Stomach (tissue), 9 donors: ENCODE results near the gene ZBTB37. TPM values are rescaled to one million over a fixed set of nuclear protein-coding genes. Genes with fewer than 3 reads are reported as not detected.

Source experiments
- DNase-seq, 2 donors: peaks; one replicate each; pipeline versions ENCODE4 v3.0.0 to v3.0.0-alpha.2; 2013 to 2019
- H3K27ac ChIP-seq, 5 donors: fragments of 200-600 bp in 4 of 5; sonication (generic) in 4 of 5; one replicate each; pipeline ENCODE4 v1.5.1; 2013 to 2019; ENCODE audit warnings: mild to moderate bottlenecking in 1 of 5, moderate library complexity in 1 of 5
- H3K27me3 ChIP-seq, 3 donors: fragments of 200-600 bp; sonication (generic); one replicate each; pipeline ENCODE4 v1.5.1; 2017 to 2019; ENCODE audit warnings: mixed run types in 1 of 3
- H3K36me3 ChIP-seq, 4 donors: fragments of 200-600 bp; sonication (generic); 1 replicate in 3 of 4; 2 replicates in 1 of 4; pipeline ENCODE4 v1.5.1; 2016 to 2019
- H3K4me1 ChIP-seq, 4 donors: fragments of 200-600 bp; sonication (generic); one replicate each; pipeline ENCODE4 v1.5.1; 2016 to 2019
- H3K4me3 ChIP-seq, 4 donors: fragments of 200-600 bp; sonication (generic) in 3 of 4; one replicate each; pipeline ENCODE4 v1.5.1; 2016 to 2019; ENCODE audit warnings: mild to moderate bottlenecking in 1 of 4
- H3K9me3 ChIP-seq, 4 donors: fragments of 200-600 bp; sonication (generic); one replicate each; pipeline ENCODE4 v1.5.1; 2016 to 2019
- EP300 ChIP-seq: sonication (generic); formaldehyde crosslinking; IDR thresholded peaks from one replicate; pipeline ENCODE4 v1.6.1; 2017; ENCODE audit warnings: antibody characterized with exemption
- POLR2A ChIP-seq, 4 donors: fragments of 450-650 bp; IDR thresholded peaks; one replicate each; pipeline ENCODE4 v1.6.1; 2016; ENCODE audit warnings: antibody characterized with exemption in 4 of 4, control low read depth in 2 of 4, mild to moderate bottlenecking in 1 of 4, moderate library complexity in 1 of 4
- POLR2AphosphoS5 ChIP-seq, 3 donors: sonication (generic); formaldehyde crosslinking; IDR thresholded peaks; one replicate each; pipeline ENCODE4 v1.6.1; 2016; ENCODE audit warnings: antibody characterized with exemption in 3 of 3
- WGBS, 5 donors: extraction: QIAGEN DNeasy Blood & Tissue Kit in 3 of 5; methylation state at CpG; one replicate each; pipeline versions ENCODE4 v1.1.5 to v1.1.7; 2013 to 2018; 5-methylcytosine and 5-hydroxymethylcytosine counted together
- intact Hi-C: fragments of 100-400 bp; cut with DNase I; formaldehyde crosslinking; loops from one replicate; pipeline ENCODE4 v1.15.1; 2023; ENCODE audit warnings: low total_unique reads
- polyA plus RNA-seq, 3 donors: library from polyadenylated mRNA; stranded (reverse); fragments of 200-250 nt; gene quantifications; one replicate each; pipeline ENCODE4 v1.2.3, GENCODE V29; 2013
- total RNA-seq, 5 donors: library from RNA; depleted of rRNA; stranded (reverse); fragments of >200 nt; gene quantifications; one replicate each; pipeline versions ENCODE4 v1.1.0 to v1.2.3, GENCODE V29; 2014 to 2016
- TF ChIP-seq, protein P1 (sequence below), 7 experiments: fragments of 450-650 bp in 4 of 7; fragments of 200-600 bp in 3 of 7; sonication (generic) in 3 of 7; IDR thresholded peaks; one replicate each; pipeline ENCODE4 v1.5.1; 2016 to 2019; ENCODE audit warnings: antibody characterized with exemption in 7 of 7, control low read depth in 2 of 7, mild to moderate bottlenecking in 1 of 7
- donor health status: healthy with polysubstance abuse.
- donor health status: Bipolar disorder and iron deficiency.
- donor health status: healthy.

ZBTB37 gene
- total and polyA plus RNA-seq, 8 donors = 0.29 to 62.9 (median 5.6) TPM

DNA sequence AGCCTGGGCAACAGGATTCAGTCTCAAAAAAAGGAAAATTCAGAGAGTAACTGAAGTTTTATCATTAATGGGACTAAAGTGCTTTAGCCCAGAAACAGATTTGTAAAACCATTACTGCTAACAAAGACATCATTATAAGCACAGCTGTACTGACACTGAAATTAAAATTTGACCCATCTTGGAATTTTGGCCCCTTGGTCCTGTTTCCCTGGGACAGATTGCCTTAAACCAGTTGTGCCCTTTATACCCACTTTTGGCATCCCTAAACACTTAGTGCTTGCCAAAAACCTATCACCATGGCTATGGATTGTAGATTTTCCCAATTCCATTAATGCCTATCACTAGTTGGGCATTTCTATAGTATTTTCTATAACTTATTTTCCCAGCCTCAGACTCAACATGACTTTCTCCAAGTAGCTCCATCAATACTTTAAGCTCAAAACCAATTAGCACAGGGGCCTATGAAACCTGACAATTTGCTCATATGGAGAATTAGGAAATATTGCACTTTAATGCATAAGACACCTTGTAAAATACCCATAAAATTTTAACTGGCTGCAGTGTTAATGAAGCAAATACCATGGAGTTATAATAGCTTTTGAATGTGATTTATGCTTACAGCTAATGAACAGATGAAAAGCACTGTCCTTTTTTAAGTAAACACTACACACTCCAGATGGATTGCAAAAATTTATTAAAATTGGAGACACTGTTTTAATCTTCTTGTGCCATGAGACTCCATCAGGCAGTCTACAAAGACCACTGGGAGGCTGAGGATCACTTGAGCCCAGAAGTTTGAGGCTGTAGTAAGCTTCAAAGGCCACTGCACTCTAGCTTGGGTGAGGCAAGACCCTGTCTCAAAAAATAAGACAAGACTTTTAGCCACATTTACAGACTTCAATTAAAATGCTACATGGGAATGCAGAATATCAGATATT is 4.7 kb upstream of the ZBTB37 start:
- Histone ChIP-seq H3K27me3 (no peaks in the 10 kb centered on the region), H3K4me1 (peaks cover 20 to 41% (median 26%) of the 10 kb centered on the region in 4 donors), H3K4me3 (no peak overlapping the region), H3K27ac (peak overlapping the region in 2 of 5 donors; percentile 1 to 41), H3K9me3 (no peaks in the 10 kb centered on the region), H3K36me3 (peaks cover 42 to 84% (median 79%) of the 10 kb centered on the region in 4 donors)
- no peak for DNase-seq
- intact Hi-C loops = loop anchor here (10.0 kb wide), 1 partner anchor 61 kb away; no protein-coding TSS in a partner anchor
- TF ChIP-seq POLR2A (IDR thresholded peaks at IDR 0.05) = no peak
- TF ChIP-seq EP300 = no peak
- TF ChIP-seq, protein P1, sequence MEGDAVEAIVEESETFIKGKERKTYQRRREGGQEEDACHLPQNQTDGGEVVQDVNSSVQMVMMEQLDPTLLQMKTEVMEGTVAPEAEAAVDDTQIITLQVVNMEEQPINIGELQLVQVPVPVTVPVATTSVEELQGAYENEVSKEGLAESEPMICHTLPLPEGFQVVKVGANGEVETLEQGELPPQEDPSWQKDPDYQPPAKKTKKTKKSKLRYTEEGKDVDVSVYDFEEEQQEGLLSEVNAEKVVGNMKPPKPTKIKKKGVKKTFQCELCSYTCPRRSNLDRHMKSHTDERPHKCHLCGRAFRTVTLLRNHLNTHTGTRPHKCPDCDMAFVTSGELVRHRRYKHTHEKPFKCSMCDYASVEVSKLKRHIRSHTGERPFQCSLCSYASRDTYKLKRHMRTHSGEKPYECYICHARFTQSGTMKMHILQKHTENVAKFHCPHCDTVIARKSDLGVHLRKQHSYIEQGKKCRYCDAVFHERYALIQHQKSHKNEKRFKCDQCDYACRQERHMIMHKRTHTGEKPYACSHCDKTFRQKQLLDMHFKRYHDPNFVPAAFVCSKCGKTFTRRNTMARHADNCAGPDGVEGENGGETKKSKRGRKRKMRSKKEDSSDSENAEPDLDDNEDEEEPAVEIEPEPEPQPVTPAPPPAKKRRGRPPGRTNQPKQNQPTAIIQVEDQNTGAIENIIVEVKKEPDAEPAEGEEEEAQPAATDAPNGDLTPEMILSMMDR (IDR thresholded peaks at IDR 0.05) = no peak
- TF ChIP-seq POLR2AphosphoS5 (IDR thresholded peaks at IDR 0.05) = no peak

DNA sequence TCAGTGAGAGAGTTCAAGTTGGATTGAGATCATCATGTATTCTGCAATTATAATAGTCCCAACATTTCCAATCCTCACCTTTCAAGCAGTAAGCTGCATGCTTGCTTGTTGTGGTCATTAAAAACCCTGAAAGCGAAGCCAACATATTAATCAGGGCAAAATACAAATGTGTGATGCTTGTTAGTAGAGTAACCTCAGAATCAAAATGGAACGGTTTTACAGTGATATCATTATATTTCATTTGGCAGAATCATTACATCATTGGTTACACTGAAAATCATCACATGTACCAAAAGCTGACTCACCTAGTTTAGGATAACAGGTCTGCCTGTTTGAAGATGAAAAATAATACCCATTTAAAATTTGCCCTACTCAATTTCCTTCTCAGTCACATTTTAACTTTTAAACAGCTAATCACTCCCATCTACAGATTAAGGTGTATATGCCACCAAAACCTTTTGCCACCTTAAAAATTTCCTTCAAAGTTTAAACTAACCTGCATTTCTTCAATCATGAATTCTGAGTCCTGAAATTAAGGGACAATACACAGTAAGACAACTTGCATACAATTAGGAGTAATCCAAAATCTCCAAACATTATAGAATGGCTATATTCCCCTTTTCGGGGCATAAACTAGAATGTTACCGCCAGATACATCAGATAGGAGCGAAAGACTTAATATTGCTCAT is 3.9 kb upstream of the ZBTB37 start:
- intact Hi-C loops = loop anchor here (10.0 kb wide), 1 partner anchor 60 kb away; no protein-coding TSS in a partner anchor
- TF ChIP-seq POLR2A (IDR thresholded peaks at IDR 0.05) (no peak), EP300 (no peak), POLR2AphosphoS5 (IDR thresholded peaks at IDR 0.05) (no peak)
- TF ChIP-seq, protein P1 (IDR thresholded peaks at IDR 0.05) = no peak
- Histone ChIP-seq H3K9me3 (no peaks in the 10 kb centered on the region), H3K4me1 (peaks cover 20 to 47% (median 29%) of the 10 kb centered on the region in 4 donors), H3K4me3 (peak overlapping the region in 2 of 4 donors; percentile 61), H3K27ac (peak overlapping the region in 4 of 5 donors; percentile 6 to 95 (median 26)), H3K27me3 (no peaks in the 10 kb centered on the region), H3K36me3 (peaks cover 40 to 76% (median 70%) of the 10 kb centered on the region in 4 donors)
- WGBS, 5 donors = 71 to 78% (median 76%) methylated on average over 5 of the region's 5 CpGs
- DNase-seq = no peak

DNA sequence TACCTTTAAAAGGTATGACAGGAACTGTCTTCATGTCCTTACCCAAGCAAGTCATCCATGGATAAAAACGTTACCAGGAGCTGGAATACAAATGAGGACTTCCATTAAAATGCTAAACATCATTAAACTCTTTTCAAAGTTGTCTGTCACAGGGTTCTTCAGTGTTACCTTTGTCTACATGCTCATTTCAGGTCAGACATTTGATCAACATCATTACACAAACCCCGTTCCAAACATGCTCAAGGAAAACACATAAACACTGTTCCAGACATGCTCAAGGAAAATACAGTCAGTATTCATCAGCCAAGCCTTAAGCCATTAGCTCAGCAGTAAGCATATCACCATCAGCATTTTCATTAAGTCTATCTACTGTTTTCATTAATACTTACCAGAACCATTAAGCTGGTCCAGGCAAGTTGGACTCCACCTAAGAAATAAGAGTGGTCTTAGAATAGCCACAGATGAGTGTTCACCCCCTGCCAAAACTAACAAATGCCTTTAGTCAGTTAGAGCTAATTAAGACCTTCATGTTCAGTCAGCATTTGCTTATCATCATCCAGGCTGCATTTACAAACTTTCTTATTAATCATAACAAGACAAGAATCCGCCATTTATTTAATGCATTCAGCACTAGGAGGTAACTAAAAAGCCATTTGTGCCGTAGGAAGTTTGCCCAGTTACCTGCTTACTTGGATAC is 2.6 kb upstream of the ZBTB37 start:
- DNase-seq = no peak
- Histone ChIP-seq H3K9me3 (no peaks in the 10 kb centered on the region), H3K27me3 (no peaks in the 10 kb centered on the region), H3K4me3 (peak overlapping the region in 3 of 4 donors; percentile 61 to 77 (median 61)), H3K36me3 (peaks cover 40 to 64% (median 60%) of the 10 kb centered on the region in 4 donors), H3K27ac (peak overlapping the region in 4 of 5 donors; percentile 94 to 98 (median 95)), H3K4me1 (peaks cover 20 to 60% (median 36%) of the 10 kb centered on the region in 4 donors)
- WGBS, 5 donors = 12 to 26% (median 21%) methylated on average over 4 of the region's 4 CpGs
- intact Hi-C loops = loop anchor here (10.0 kb wide), 1 partner anchor 59 kb away; no protein-coding TSS in a partner anchor
- TF ChIP-seq, protein P1 (IDR thresholded peaks at IDR 0.05) = no peak
- TF ChIP-seq POLR2AphosphoS5 (IDR thresholded peaks at IDR 0.05) (no peak), POLR2A (IDR thresholded peaks at IDR 0.05) (no peak), EP300 (no peak)
